ENCODE data around the gene ZBTB7C.

- TF ChIP-seq CTCF (IDR thresholded peaks at IDR 0.05) (no peak), POLR2A (IDR thresholded peaks at IDR 0.05) (no peak), EP300 (IDR thresholded peaks at IDR 0.05) (no peak), POLR2AphosphoS5 (IDR thresholded peaks at IDR 0.05) (no peak)
Measured at GRCh38 chr18:48310353-48310752, 98.8 kb downstream of the ZBTB7C start.
